GM23338 (cell line): ENCODE data around the gene TMEM269. TPM values are rescaled to one million over a fixed set of nuclear protein-coding genes. Genes with fewer than 3 reads are reported as not detected.

Source experiments
- JUNB ChIP-seq: IDR thresholded peaks from one replicate; pipeline ENCODE4 v1.6.1; 2016; ENCODE audit warnings: antibody characterized with exemption; ENCODE audit not compliant: unreplicated experiment
- ZNF331 ChIP-seq: fragments of 250-450 bp; sonication (Bioruptor Pico); IDR thresholded peaks from 2 replicates; pipeline ENCODE4 v1.5.0; 2020; ENCODE audit warnings: low read depth, mild to moderate bottlenecking, moderate library complexity
- polyA plus RNA-seq: library from polyadenylated mRNA; unstranded; fragments of >200 nt; fragmentation: Nextera tagmentation; extraction: Ambion mirVana; gene quantifications from 2 replicates; pipeline ENCODE4 v1.2.1, GENCODE V29; 2016
- total RNA-seq: library from RNA; depleted of rRNA; stranded (reverse); fragments of >200 nt; shearing (Covaris generic); gene quantifications from 2 replicates; pipeline ENCODE4 v1.2.3, GENCODE V29; 2014
- TF ChIP-seq, protein P1 (sequence below): fragments of 250-450 bp; sonication (Bioruptor Pico); IDR thresholded peaks from 2 replicates; pipeline ENCODE4 v1.5.0; 2020; ENCODE audit warnings: mild to moderate bottlenecking, moderate library complexity
- TF ChIP-seq, protein P2 (sequence below), 2 experiments: fragments of 200-600 bp in 1 of 2; sonication (generic) in 1 of 2; conservative IDR thresholded peaks; 2 replicates each; pipeline versions ENCODE4 v1.5.1 to v1.6.1; 2016 to 2017; ENCODE audit warnings: antibody characterized with exemption in 2 of 2, low read depth in 2 of 2, mild to moderate bottlenecking in 2 of 2, moderate library complexity in 1 of 2
- TF ChIP-seq, protein P3 (sequence below): IDR thresholded peaks from one replicate; pipeline ENCODE4 v1.6.1; 2018; ENCODE audit warnings: antibody characterized with exemption; ENCODE audit not compliant: unreplicated experiment

Gene TMEM269
- total and polyA plus RNA-seq, 2 experiments from 2014 or later: 0.31 to 0.45 TPM

DNA sequence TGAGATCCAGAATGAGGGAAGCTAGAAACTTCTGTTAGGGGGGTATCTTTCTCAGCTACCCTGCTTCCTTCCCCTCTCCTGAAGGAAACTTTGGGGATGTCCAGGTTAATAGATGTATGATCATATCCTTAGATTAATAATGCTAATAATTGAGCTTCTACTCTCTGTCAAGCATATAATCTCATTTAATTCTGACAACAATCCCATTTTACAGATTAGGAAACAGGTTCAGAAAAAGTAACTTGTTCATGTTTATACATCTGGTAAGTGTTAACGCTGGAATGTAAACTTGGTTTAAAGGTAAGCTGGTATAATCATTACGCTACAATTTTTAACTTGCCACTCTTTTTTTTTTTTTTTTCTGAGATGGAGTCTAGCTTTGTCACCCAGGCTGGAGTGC, 1.7 kb upstream of the TMEM269 start (continued):
- TF ChIP-seq, protein P1, sequence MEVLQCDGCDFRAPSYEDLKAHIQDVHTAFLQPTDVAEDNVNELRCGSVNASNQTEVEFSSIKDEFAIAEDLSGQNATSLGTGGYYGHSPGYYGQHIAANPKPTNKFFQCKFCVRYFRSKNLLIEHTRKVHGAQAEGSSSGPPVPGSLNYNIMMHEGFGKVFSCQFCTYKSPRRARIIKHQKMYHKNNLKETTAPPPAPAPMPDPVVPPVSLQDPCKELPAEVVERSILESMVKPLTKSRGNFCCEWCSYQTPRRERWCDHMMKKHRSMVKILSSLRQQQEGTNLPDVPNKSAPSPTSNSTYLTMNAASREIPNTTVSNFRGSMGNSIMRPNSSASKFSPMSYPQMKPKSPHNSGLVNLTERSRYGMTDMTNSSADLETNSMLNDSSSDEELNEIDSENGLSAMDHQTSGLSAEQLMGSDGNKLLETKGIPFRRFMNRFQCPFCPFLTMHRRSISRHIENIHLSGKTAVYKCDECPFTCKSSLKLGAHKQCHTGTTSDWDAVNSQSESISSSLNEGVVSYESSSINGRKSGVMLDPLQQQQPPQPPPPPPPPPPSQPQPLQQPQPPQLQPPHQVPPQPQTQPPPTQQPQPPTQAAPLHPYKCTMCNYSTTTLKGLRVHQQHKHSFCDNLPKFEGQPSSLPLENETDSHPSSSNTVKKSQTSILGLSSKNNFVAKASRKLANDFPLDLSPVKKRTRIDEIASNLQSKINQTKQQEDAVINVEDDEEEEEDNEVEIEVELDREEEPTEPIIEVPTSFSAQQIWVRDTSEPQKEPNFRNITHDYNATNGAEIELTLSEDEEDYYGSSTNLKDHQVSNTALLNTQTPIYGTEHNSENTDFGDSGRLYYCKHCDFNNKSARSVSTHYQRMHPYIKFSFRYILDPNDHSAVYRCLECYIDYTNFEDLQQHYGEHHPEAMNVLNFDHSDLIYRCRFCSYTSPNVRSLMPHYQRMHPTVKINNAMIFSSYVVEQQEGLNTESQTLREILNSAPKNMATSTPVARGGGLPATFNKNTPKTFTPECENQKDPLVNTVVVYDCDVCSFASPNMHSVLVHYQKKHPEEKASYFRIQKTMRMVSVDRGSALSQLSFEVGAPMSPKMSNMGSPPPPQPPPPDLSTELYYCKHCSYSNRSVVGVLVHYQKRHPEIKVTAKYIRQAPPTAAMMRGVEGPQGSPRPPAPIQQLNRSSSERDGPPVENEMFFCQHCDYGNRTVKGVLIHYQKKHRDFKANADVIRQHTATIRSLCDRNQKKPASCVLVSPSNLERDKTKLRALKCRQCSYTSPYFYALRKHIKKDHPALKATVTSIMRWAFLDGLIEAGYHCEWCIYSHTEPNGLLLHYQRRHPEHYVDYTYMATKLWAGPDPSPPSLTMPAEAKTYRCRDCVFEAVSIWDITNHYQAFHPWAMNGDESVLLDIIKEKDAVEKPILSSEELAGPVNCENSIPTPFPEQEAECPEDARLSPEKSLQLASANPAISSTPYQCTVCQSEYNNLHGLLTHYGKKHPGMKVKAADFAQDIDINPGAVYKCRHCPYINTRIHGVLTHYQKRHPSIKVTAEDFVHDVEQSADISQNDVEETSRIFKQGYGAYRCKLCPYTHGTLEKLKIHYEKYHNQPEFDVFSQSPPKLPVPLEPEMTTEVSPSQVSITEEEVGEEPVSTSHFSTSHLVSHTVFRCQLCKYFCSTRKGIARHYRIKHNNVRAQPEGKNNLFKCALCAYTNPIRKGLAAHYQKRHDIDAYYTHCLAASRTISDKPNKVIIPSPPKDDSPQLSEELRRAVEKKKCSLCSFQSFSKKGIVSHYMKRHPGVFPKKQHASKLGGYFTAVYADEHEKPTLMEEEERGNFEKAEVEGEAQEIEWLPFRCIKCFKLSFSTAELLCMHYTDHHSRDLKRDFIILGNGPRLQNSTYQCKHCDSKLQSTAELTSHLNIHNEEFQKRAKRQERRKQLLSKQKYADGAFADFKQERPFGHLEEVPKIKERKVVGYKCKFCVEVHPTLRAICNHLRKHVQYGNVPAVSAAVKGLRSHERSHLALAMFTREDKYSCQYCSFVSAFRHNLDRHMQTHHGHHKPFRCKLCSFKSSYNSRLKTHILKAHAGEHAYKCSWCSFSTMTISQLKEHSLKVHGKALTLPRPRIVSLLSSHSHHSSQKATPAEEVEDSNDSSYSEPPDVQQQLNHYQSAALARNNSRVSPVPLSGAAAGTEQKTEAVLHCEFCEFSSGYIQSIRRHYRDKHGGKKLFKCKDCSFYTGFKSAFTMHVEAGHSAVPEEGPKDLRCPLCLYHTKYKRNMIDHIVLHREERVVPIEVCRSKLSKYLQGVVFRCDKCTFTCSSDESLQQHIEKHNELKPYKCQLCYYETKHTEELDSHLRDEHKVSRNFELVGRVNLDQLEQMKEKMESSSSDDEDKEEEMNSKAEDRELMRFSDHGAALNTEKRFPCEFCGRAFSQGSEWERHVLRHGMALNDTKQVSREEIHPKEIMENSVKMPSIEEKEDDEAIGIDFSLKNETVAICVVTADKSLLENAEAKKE (CRISPR knock-in tag): no peak
- TF ChIP-seq ZNF331: no peak
- TF ChIP-seq, protein P2, sequence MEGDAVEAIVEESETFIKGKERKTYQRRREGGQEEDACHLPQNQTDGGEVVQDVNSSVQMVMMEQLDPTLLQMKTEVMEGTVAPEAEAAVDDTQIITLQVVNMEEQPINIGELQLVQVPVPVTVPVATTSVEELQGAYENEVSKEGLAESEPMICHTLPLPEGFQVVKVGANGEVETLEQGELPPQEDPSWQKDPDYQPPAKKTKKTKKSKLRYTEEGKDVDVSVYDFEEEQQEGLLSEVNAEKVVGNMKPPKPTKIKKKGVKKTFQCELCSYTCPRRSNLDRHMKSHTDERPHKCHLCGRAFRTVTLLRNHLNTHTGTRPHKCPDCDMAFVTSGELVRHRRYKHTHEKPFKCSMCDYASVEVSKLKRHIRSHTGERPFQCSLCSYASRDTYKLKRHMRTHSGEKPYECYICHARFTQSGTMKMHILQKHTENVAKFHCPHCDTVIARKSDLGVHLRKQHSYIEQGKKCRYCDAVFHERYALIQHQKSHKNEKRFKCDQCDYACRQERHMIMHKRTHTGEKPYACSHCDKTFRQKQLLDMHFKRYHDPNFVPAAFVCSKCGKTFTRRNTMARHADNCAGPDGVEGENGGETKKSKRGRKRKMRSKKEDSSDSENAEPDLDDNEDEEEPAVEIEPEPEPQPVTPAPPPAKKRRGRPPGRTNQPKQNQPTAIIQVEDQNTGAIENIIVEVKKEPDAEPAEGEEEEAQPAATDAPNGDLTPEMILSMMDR (conservative IDR thresholded peaks at IDR 0.05; ENCODE audit: low read depth in 2 of 2): no peak
- TF ChIP-seq JUNB: no peak
- TF ChIP-seq, protein P3, sequence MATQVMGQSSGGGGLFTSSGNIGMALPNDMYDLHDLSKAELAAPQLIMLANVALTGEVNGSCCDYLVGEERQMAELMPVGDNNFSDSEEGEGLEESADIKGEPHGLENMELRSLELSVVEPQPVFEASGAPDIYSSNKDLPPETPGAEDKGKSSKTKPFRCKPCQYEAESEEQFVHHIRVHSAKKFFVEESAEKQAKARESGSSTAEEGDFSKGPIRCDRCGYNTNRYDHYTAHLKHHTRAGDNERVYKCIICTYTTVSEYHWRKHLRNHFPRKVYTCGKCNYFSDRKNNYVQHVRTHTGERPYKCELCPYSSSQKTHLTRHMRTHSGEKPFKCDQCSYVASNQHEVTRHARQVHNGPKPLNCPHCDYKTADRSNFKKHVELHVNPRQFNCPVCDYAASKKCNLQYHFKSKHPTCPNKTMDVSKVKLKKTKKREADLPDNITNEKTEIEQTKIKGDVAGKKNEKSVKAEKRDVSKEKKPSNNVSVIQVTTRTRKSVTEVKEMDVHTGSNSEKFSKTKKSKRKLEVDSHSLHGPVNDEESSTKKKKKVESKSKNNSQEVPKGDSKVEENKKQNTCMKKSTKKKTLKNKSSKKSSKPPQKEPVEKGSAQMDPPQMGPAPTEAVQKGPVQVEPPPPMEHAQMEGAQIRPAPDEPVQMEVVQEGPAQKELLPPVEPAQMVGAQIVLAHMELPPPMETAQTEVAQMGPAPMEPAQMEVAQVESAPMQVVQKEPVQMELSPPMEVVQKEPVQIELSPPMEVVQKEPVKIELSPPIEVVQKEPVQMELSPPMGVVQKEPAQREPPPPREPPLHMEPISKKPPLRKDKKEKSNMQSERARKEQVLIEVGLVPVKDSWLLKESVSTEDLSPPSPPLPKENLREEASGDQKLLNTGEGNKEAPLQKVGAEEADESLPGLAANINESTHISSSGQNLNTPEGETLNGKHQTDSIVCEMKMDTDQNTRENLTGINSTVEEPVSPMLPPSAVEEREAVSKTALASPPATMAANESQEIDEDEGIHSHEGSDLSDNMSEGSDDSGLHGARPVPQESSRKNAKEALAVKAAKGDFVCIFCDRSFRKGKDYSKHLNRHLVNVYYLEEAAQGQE: no peak
